Activated T-helper 17 cell treated with anti-CD3 and anti-CD28 coated beads, Interleukin-2, amount 50 U/mL, for 72 hours (primary cell): ENCODE measurements around the gene SYDE1. TPM values are rescaled to one million over a fixed set of nuclear protein-coding genes. Genes with fewer than 3 reads are reported as not detected.

Experiments used
- ATAC-seq: fragments of 150-1000 bp; cut with Tn5 transposase; replicated peaks from 2 replicates; pipeline ENCODE4 v1.10.0; 2021; ENCODE audit warnings: mild to moderate bottlenecking, moderate library complexity
- H3K27ac Mint-ChIP-seq: one replicate; pipeline ENCODE4 v1.8.0; 2022; ENCODE audit warnings: mixed read lengths
- H3K27me3 Mint-ChIP-seq: one replicate; pipeline ENCODE4 v1.8.0; 2022; ENCODE audit warnings: mixed read lengths
- H3K36me3 Mint-ChIP-seq: one replicate; pipeline ENCODE4 v1.8.0; 2022; ENCODE audit warnings: low read depth, mild to moderate bottlenecking, mixed read lengths
- H3K4me1 Mint-ChIP-seq: one replicate; pipeline ENCODE4 v1.8.0; 2022; ENCODE audit warnings: mixed read lengths
- H3K4me3 Mint-ChIP-seq: one replicate; pipeline ENCODE4 v1.8.0; 2022; ENCODE audit warnings: mild to moderate bottlenecking, mixed read lengths
- H3K9me3 Mint-ChIP-seq: one replicate; pipeline ENCODE4 v1.8.0; 2022; ENCODE audit warnings: mixed read lengths
- total RNA-seq, 2 donors: library from RNA; stranded (reverse); gene quantifications; one replicate each; pipeline ENCODE4 v1.2.3, GENCODE V29; 2022

SYDE1 gene
- total RNA-seq, 2 donors from 2014 or later = 0.26 to 2.6 TPM

GRCh38 chr19:15099017-15099582 lies 8.1 kb upstream of the SYDE1 start:
- H3K36me3 Mint-ChIP-seq = no peaks in the 10 kb centered on the region
- no peak overlapping the region for H3K4me3 Mint-ChIP-seq
- peaks cover 4% of the 10 kb centered on the region for H3K9me3 Mint-ChIP-seq
- H3K27ac Mint-ChIP-seq = no peak overlapping the region
- no peaks in the 10 kb centered on the region for H3K4me1 Mint-ChIP-seq
- ATAC-seq = no peak
- peaks cover 5% of the 10 kb centered on the region for H3K27me3 Mint-ChIP-seq

GRCh38 chr19:15101479-15102082 lies 5.6 kb upstream of the SYDE1 start:
- Mint-ChIP-seq H3K4me3 (no peak overlapping the region), H3K4me1 (no peaks in the 10 kb centered on the region), H3K27ac (no peak overlapping the region), H3K9me3 (peaks cover 8% of the 10 kb centered on the region), H3K36me3 (no peaks in the 10 kb centered on the region), H3K27me3 (peaks cover 11% of the 10 kb centered on the region)
- peak; percentile 80 for ATAC-seq

- no peak for ATAC-seq
- no peaks in the 10 kb centered on the region for H3K36me3 Mint-ChIP-seq
- H3K4me3 Mint-ChIP-seq = no peak overlapping the region
- H3K27ac Mint-ChIP-seq = no peak overlapping the region
- peaks cover 8% of the 10 kb centered on the region for H3K9me3 Mint-ChIP-seq
- peaks cover 5% of the 10 kb centered on the region for H3K4me1 Mint-ChIP-seq
- H3K27me3 Mint-ChIP-seq = peaks cover 14% of the 10 kb centered on the region
Measured at GRCh38 chr19:15104003-15104402, 3.2 kb upstream of the SYDE1 start.

- no peaks in the 10 kb centered on the region for H3K36me3 Mint-ChIP-seq
Measured at GRCh38 chr19:15104411-15104810, 2.8 kb upstream of the SYDE1 start.

GRCh38 chr19:15105044-15105443 lies 2.2 kb upstream of the SYDE1 start:
- Mint-ChIP-seq H3K27ac (no peak overlapping the region), H3K9me3 (peaks cover 8% of the 10 kb centered on the region), H3K36me3 (no peaks in the 10 kb centered on the region), H3K27me3 (peaks cover 14% of the 10 kb centered on the region), H3K4me3 (no peak overlapping the region), H3K4me1 (peaks cover 5% of the 10 kb centered on the region)
- no peak for ATAC-seq

More at GRCh38 chr19:15104411-15104810, 2.8 kb upstream of the SYDE1 start:
- Mint-ChIP-seq H3K4me1 (peaks cover 5% of the 10 kb centered on the region), H3K27ac (no peak overlapping the region), H3K4me3 (no peak overlapping the region), H3K9me3 (peaks cover 8% of the 10 kb centered on the region), H3K27me3 (peaks cover 14% of the 10 kb centered on the region)
- no peak for ATAC-seq

- peak overlapping the region; percentile 47 for H3K4me3 Mint-ChIP-seq
- H3K27me3 Mint-ChIP-seq = peaks cover 14% of the 10 kb centered on the region
- peaks cover 5% of the 10 kb centered on the region for H3K4me1 Mint-ChIP-seq
- H3K9me3 Mint-ChIP-seq = peaks cover 8% of the 10 kb centered on the region
- no peak for ATAC-seq
- no peaks in the 10 kb centered on the region for H3K36me3 Mint-ChIP-seq
- peak overlapping the region; percentile 8 for H3K27ac Mint-ChIP-seq
Measured at GRCh38 chr19:15108145-15108844, 1.1 kb downstream of the SYDE1 start.

GRCh38 chr19:15108845-15109767 lies 1.9 kb downstream of the SYDE1 start:
- Mint-ChIP-seq H3K27ac (no peak overlapping the region), H3K36me3 (no peaks in the 10 kb centered on the region), H3K9me3 (peaks cover 4% of the 10 kb centered on the region), H3K27me3 (peaks cover 14% of the 10 kb centered on the region), H3K4me3 (no peak overlapping the region), H3K4me1 (peaks cover 5% of the 10 kb centered on the region)
- no peak for ATAC-seq

GRCh38 chr19:15109768-15110417 lies 2.7 kb downstream of the SYDE1 start:
- ATAC-seq = no peak
- H3K9me3 Mint-ChIP-seq = no peaks in the 10 kb centered on the region
- H3K4me1 Mint-ChIP-seq = peaks cover 5% of the 10 kb centered on the region
- H3K27ac Mint-ChIP-seq = no peak overlapping the region
- peaks cover 2% of the 10 kb centered on the region for H3K36me3 Mint-ChIP-seq
- H3K27me3 Mint-ChIP-seq = peaks cover 14% of the 10 kb centered on the region
- H3K4me3 Mint-ChIP-seq = no peak overlapping the region

- Mint-ChIP-seq H3K4me1 (peaks cover 5% of the 10 kb centered on the region), H3K27ac (no peak overlapping the region), H3K36me3 (peaks cover 7% of the 10 kb centered on the region), H3K27me3 (peaks cover 14% of the 10 kb centered on the region), H3K9me3 (no peaks in the 10 kb centered on the region), H3K4me3 (no peak overlapping the region)
- no peak for ATAC-seq
Measured at GRCh38 chr19:15110418-15110815, 3.2 kb downstream of the SYDE1 start.

GRCh38 chr19:15111758-15112157 lies 4.6 kb downstream of the SYDE1 start:
- Mint-ChIP-seq H3K9me3 (no peaks in the 10 kb centered on the region), H3K4me1 (peaks cover 5% of the 10 kb centered on the region), H3K36me3 (peaks cover 20% of the 10 kb centered on the region), H3K27me3 (peaks cover 6% of the 10 kb centered on the region), H3K4me3 (no peak overlapping the region), H3K27ac (no peak overlapping the region)
- no peak for ATAC-seq

- H3K4me3 Mint-ChIP-seq = no peak overlapping the region
- peaks cover 26% of the 10 kb centered on the region for H3K36me3 Mint-ChIP-seq
- no peaks in the 10 kb centered on the region for H3K9me3 Mint-ChIP-seq
- H3K27ac Mint-ChIP-seq = no peak overlapping the region
- H3K27me3 Mint-ChIP-seq = peaks cover 4% of the 10 kb centered on the region
- ATAC-seq = no peak
- peaks cover 5% of the 10 kb centered on the region for H3K4me1 Mint-ChIP-seq
Measured at GRCh38 chr19:15112385-15112784, 5.2 kb downstream of the SYDE1 start.

- ATAC-seq = no peak
- Mint-ChIP-seq H3K27me3 (no peaks in the 10 kb centered on the region), H3K27ac (no peak overlapping the region), H3K36me3 (peaks cover 37% of the 10 kb centered on the region), H3K4me3 (no peak overlapping the region), H3K9me3 (no peaks in the 10 kb centered on the region), H3K4me1 (no peaks in the 10 kb centered on the region)
Measured at GRCh38 chr19:15113245-15114152, 6.3 kb downstream of the SYDE1 start.

- no peak overlapping the region for H3K4me3 Mint-ChIP-seq
- ATAC-seq = peak; percentile 30
Measured at GRCh38 chr19:15114153-15114540, 6.9 kb downstream of the SYDE1 start.

More at GRCh38 chr19:15114153-15114540, 6.9 kb downstream of the SYDE1 start:
- Mint-ChIP-seq H3K4me1 (no peaks in the 10 kb centered on the region), H3K27me3 (no peaks in the 10 kb centered on the region), H3K36me3 (peaks cover 43% of the 10 kb centered on the region), H3K27ac (no peak overlapping the region), H3K9me3 (no peaks in the 10 kb centered on the region)
